ENCODE results near the gene NGEF.
"Not testable (repeated sequence)": the region's sequence is repeated elsewhere in the genome, so short reads cannot be mapped to it uniquely, and the experiment has no call there.

Gene NGEF, protein sequence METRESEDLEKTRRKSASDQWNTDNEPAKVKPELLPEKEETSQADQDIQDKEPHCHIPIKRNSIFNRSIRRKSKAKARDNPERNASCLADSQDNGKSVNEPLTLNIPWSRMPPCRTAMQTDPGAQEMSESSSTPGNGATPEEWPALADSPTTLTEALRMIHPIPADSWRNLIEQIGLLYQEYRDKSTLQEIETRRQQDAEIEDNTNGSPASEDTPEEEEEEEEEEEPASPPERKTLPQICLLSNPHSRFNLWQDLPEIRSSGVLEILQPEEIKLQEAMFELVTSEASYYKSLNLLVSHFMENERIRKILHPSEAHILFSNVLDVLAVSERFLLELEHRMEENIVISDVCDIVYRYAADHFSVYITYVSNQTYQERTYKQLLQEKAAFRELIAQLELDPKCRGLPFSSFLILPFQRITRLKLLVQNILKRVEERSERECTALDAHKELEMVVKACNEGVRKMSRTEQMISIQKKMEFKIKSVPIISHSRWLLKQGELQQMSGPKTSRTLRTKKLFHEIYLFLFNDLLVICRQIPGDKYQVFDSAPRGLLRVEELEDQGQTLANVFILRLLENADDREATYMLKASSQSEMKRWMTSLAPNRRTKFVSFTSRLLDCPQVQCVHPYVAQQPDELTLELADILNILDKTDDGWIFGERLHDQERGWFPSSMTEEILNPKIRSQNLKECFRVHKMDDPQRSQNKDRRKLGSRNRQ

GRCh38 chr2:233013027-233013461, at the start of gene NGEF:
Gene NGEF, minus strand, starts transcription at chr2:233013256. Its CDS starts 38,366 bp downstream, at chr2:232974890.
- DNase-seq: no peak

DNA sequence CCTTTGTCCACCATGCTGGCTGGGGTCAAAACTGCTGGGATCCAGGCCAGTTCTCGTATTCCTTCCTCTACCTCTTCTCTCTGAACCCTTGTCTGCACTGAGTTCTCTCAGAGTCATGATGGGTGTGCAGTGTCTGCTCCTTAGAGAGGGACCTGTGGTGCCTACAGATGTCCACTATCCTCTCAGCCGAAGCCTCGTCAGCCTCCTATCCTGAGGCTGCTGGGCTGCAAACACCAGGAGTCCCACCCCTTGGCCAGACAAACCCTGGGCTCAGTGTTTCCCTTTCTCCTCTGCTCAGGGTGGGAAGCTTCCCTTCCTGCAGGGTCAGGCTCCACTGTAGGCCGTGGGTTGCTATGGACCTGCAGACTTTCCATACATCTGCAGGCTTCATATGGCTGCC, 49.4 kb upstream of the NGEF start:
- no peak for DNase-seq

DNA sequence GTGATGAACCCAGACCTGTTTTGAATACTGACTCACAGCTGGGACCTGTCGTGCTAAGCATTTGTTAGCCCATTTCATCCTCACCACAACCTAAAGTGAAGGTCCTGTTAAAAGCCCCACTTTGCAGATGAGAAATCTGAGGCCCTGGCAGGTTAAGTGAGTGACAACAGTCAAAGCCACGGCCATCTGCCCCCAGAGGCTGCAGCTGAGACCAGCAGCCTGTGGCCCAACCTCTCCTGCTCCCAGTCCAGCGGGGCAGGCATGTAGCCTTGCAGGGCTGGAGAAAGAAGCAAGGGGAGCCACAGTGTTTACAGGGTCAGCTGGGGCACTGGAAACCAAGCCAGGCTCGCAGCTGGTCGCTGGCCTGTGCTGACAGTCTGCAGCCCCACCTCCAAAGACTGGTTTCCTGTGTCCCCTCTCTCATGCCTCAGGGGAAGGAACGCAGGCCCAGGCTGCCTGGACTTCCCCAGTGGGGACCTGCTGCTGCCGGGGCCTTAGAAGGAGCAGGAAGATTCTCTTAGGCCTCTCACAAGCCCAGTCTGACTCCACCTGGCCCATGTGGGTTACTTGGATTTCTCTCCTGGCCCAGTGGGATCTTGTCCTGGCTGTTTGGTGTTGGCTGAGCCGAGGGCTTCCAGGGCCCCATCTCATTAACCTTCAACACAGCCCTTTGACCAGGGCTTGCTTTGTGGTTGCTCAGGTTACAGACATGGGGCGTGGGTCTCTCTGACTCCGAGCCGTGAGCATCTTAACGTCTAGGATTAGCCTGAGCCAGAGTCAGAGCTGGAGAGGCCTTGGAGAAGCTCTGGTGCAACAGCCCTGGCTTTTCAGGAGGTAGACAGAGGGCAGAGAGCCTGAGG, 48.8 kb upstream of the NGEF start:
- DNase-seq: peak; percentile 64

DNA sequence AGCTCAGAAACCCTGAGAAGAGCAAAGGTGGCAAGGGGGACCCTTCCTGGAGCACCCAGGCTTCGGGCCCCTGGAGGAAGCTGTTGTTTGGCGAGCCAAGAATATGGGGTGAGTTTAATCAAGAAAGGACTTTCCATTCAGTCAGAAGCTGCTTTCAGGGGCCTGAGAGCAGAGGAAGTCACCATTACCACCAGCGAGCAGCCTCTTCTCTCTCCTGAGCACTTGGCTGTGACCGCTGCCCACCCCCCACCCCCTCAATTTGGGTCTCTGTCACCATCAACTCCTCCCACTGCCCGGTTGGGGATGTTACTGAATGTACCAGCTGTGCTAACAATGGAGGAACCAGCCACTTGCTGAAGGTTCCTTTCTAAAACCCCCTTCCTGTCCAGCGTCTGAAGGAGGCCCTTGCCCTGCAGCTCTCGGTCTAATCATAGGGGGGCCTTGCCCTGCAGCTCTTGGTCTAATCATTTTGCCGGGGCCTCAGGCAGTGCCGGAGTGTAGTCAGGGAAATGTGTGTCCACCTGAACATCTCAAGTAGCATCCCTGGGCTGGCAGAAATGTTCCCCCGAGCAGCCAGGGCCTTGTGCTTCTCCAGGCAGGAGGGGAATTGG, 48.0 kb upstream of the NGEF start:
- DNase-seq: no peak

DNA sequence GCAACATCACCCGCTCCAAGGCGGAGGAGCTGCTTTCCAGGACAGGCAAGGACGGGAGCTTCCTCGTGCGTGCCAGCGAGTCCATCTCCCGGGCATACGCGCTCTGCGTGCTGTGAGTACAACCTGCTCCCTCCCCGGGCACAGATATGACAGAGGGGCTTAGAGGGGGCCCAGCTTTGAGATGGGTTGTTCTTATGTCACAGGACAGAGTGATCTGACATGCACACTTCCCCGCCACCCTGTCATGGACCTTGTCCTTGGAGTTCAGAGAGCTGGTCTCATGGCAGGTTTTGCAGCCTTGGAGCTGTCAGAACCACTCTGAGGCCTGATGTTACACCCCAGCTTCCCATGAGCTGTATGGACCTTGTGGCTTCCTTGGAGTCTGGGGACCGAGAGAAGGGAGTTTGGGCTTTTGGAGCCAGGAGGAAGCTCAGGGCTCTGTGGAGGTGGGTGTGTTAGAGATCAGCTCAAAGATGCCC, 47.5 kb upstream of the NGEF start:
- no peak for DNase-seq

GRCh38 chr2:233059797-233060500, 46.9 kb upstream of the NGEF start, which contains the start of gene INPP5D:
Gene INPP5D, plus strand, starts transcription at chr2:233060342. Its CDS starts 137 bp downstream, at chr2:233060479.
- DNase-seq: peak; percentile 88

DNA sequence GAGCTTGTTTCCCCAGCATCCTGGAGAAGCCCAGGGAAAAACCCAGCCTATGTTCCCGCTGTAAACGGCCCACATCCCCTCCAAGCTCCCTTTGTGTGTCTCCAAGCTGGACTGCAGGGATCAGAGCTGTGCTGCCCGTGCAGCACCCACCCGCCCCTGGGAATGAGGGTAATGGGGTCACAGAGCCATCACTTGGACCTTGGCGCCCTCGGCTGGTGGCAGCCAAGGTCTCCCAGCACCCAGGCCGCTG, 46.4 kb upstream of the NGEF start:
- DNase-seq: no peak

- no peak for DNase-seq
These were observed 45.9 kb upstream of the NGEF start for GRCh38 chr2:233058717-233059546.

GRCh38 chr2:233056961-233057605, 44.0 kb upstream of the NGEF start:
- DNase-seq: no peak

DNA sequence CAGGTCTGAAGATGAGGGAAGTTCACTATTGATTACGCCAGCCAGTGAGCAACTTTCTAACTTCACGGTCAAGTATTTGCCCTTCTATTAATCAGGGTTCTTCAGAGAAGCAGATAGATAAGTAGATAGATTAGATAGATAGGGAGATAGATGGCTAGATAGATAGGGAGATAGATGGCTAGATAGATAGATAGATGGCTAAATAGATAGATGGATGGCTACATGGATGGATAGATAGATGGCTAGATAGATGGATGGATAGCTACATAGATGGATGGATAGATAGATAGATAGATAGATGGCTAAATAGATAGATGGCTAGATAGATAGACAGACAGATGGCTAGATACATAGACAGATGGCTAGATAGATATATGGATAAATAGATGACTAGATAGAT, 42.3 kb upstream of the NGEF start:
- DNase-seq: no peak

DNA sequence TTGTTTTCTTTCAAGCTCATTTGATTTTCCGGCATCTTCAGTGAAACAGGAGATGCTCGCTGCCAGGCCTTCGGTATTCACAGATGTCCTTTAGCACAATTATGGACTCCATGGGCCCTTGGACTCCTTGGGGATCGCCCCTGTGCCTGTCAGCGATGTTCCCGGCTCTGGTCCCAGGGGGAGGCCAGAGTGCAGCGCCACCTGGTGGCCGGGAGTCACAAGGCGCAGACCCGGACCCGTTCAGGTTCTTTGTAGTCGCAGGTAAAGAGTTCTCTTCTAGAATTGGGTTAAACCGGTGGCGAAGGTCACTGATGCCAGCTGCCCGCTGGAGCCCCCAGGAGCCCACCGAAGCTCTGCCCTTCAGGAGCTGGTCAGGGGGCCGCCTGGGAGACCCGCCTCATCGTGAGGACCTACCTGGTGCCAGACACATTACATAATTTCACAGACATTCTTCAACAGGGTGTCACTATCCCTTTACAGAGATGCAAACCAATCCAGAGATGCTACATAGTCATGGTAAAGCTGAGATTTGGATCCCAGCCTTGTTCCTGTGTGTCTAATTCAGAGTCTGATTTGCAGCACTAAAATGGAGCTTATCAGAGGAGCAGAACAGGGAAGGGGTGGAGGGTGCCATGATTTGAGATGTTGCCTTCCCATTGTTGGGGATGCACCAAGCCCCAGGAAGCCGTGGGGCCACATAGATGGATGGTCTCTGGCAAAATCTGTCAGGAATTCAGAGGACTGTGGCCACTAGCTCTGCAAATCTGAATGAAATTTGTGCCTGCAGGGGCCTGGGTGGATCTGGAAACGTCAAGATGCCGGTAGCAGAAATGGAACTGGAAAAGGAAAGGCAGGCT, 41.1 kb upstream of the NGEF start:
- DNase-seq: peak; percentile 69

- DNase-seq: not testable (repeated sequence)
These were observed 39.5 kb upstream of the NGEF start for GRCh38 chr2:233052517-233052916.

DNA sequence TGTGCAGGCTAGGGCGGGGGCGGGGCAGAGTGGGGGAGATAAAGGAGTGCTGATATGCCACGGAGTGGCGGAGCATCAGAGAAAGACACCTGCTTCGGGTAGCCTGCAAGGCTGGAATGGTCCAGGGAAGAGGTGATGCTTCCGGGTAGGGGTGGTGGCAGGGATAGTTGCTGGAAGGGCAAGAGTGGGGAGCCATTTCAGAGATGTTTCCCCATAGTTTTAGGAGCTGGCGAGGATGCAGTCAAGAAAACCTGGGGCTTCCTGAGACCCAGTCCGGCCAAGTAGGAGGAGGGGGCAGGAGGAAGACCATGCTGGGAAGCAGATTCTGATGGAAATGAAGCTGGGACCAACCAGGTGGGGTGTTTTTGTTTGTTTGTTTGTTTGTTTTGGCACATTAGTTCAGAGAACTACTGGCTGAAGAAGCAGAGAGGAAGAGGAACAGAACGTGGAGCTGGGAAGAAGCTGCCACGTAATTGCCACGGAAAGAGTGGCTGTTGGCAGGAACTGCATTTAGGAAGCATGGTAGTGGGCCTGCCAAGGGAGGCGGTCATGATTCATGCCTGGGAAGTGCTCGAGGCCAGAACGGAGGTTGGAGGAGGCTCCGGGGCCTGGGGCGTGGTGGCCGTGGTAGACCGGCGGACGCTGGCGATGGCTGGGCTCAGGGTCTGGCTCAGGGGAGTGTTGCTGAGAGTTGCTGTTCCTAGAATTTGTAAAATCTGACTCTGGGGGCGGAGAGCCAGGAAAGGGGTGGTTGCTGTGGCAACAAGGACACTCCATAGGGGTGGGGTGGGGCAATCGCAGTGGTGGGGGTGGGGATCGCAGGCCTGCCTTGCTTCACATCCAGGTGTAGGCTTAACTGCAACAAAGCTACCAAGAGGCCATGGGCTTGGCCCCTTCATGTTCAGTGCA, 38.4 kb upstream of the NGEF start:
- no peak for DNase-seq

GRCh38 chr2:233049194-233049761, 36.2 kb upstream of the NGEF start:
- DNase-seq: no peak

- DNase-seq: no peak
These were observed 35.6 kb upstream of the NGEF start for GRCh38 chr2:233048569-233049193.

- DNase-seq: no peak
These were observed 34.6 kb upstream of the NGEF start for GRCh38 chr2:233047667-233048066.

- no peak for DNase-seq
These were observed 34.1 kb upstream of the NGEF start for GRCh38 chr2:233047206-233047605.
